Heart right ventricle (tissue), 16 donors: ENCODE results near the gene RAB18. TPM values are rescaled to one million over a fixed set of nuclear protein-coding genes. Genes with fewer than 3 reads are reported as not detected.
"Not testable (repeated sequence)": the region's sequence is repeated elsewhere in the genome, so short reads cannot be mapped to it uniquely, and the experiment has no call there.

Experiments used
- ATAC-seq, 8 donors: fragments of 200-7000 bp; cut with Tn5 transposase; one replicate each; pipeline ENCODE4 v1.9.1; 2020; ENCODE audit warnings: mild to moderate bottlenecking in 8 of 8, moderate library complexity in 8 of 8, moderate number of reproducible peaks in 1 of 8
- DNase-seq, 2 donors: peaks; one replicate each; pipeline ENCODE4 v3.0.0-alpha.2; 2020
- H3K27ac ChIP-seq, 10 donors: fragments of 200-600 bp; sonication (generic) in 2 of 10; one replicate each; pipeline versions ENCODE4 v1.5.0 to v1.8.0; 2020 to 2022; ENCODE audit warnings: mild to moderate bottlenecking in 3 of 10
- H3K27me3 ChIP-seq, 7 donors: fragments of 200-600 bp; one replicate each; pipeline ENCODE4 v1.8.0; 2021 to 2022; ENCODE audit warnings: mild to moderate bottlenecking in 2 of 7
- H3K36me3 ChIP-seq, 9 donors: fragments of 200-600 bp; sonication (generic) in 1 of 9; one replicate each; pipeline versions ENCODE4 v1.5.0 to v1.8.0; 2020 to 2022; ENCODE audit warnings: mild to moderate bottlenecking in 2 of 9
- H3K4me1 ChIP-seq, 9 donors: fragments of 200-600 bp; sonication (generic) in 1 of 9; one replicate each; pipeline versions ENCODE4 v1.5.0 to v1.8.0; 2020 to 2022; ENCODE audit warnings: mild to moderate bottlenecking in 4 of 9
- H3K4me3 ChIP-seq, 10 donors: fragments of 200-600 bp; sonication (generic) in 2 of 10; one replicate each; pipeline versions ENCODE4 v1.5.0 to v1.8.0; 2020 to 2022; ENCODE audit warnings: mild to moderate bottlenecking in 7 of 10, moderate library complexity in 2 of 10
- H3K9me3 ChIP-seq, 11 donors: fragments of 200-600 bp in 10 of 11; sonication (generic) in 2 of 11; one replicate each; pipeline versions ENCODE4 v1.5.0 to v1.8.0; 2013 to 2022; ENCODE audit warnings: mild to moderate bottlenecking in 2 of 11, control low read depth in 1 of 11, moderate library complexity in 1 of 11
- CTCF ChIP-seq, 9 donors: fragments of 200-600 bp; sonication (generic) in 2 of 9; IDR thresholded peaks; one replicate each; pipeline versions ENCODE4 v1.5.0 to v1.8.0; 2021 to 2022; ENCODE audit warnings: antibody characterized with exemption in 9 of 9, mild to moderate bottlenecking in 5 of 9, moderate library complexity in 1 of 9
- WGBS, 2 donors: extraction: QIAGEN DNeasy Blood & Tissue Kit; methylation state at CpG; one replicate each; pipeline ENCODE4 v1.1.7; 2013; ENCODE audit warnings: inconsistent platforms in 1 of 2; 5-methylcytosine and 5-hydroxymethylcytosine counted together
- intact Hi-C, 10 donors: fragments of 100-400 bp; cut with DNase I; formaldehyde crosslinking; loops; one replicate each; pipeline versions ENCODE4 v1.11.1 to v1.14.2; 2022
- polyA plus RNA-seq, 2 donors: library from polyadenylated mRNA; stranded (reverse); fragments of 200-250 nt; gene quantifications; one replicate each; pipeline ENCODE4 v1.2.3, GENCODE V29; 2013
- total RNA-seq, 10 donors: library from RNA; stranded (reverse); fragmentation: NEBNext Ultra II Directional in 3 of 10; extraction: Animal tissue kit (Norgen Biotek cat#: 25700) in 3 of 10; gene quantifications; one replicate each; pipeline versions ENCODE4 v1.2.1 to v1.2.4, GENCODE V29; 2021 to 2023
- donor health status: Arrhythmogenic right ventricular cardiomyopathy.
- donor health status: ischemic (EF 13 %, LVEDD 7.1; RV severe dilation, severe dysfunction).
- donor health status: healthy with polysubstance abuse.
- donor health status: DM: no; HTN: yes; CAD: no.
- donor health status: DM: no; HTN: no; CAD: no.
- donor health status: ischemic (EF 25% LVEDD 6.9; RV normal size, moderate dysfunction).
- donor health status: ischemic (EF 25% LVEDD 5.7; RV mildly dilated, moderate dysfunction).
- donor health status: healthy.
- donor health status: DM: yes; HTN: yes; CAD: no.
- donor health status: Ischemic cardiomyopathy.
- donor health status: ischemic (EF 35%, LVEDD 5.7; RV mildly dilated, moderate dysfunction).
- donor health status: nonischemic (EF 11% LVEDD 7.7; RV severe dilation, severe dysfunction).
- donor health status: DM: yes; HTN: yes; CAD: no.
- donor health status: PGD.
- donor health status: ischemic (EF 29% LVEDD 5.4; RV normal size, mild dysfunction).
- donor health status: nonischemic (EF 23%, LVEDD 6.1; RV moderate dilation, normal function).

RAB18 gene
- total and polyA plus RNA-seq, 12 donors = 19.3 to 157 (median 131) TPM

- H3K27me3 ChIP-seq = peaks cover 0 to 15% (median 0%) of the 10 kb centered on the region in 7 donors
- intact Hi-C loops = no loop called here
- 95 to 96% methylated on average over 1 of the region's 1 CpG for WGBS, 2 donors
- H3K4me1 ChIP-seq = peaks cover 0 to 3% (median 0%) of the 10 kb centered on the region in 9 donors
- no peak overlapping the region for H3K27ac ChIP-seq
- ATAC-seq = no peak
- no peaks in the 10 kb centered on the region for H3K9me3 ChIP-seq
- no peak for DNase-seq
- no peak for TF ChIP-seq CTCF (IDR thresholded peaks at IDR 0.05)
- no peak overlapping the region for H3K4me3 ChIP-seq
- no peaks in the 10 kb centered on the region for H3K36me3 ChIP-seq
Observed at GRCh38 chr10:27461312-27461711, 42.8 kb upstream of the RAB18 start.

- TF ChIP-seq CTCF (IDR thresholded peaks at IDR 0.05) = no peak
- H3K4me1 ChIP-seq = no peaks in the 10 kb centered on the region
- no peak overlapping the region for H3K4me3 ChIP-seq
- no peak for DNase-seq
- no peak for ATAC-seq
- no peaks in the 10 kb centered on the region for H3K9me3 ChIP-seq
- intact Hi-C loops = no loop called here
- H3K36me3 ChIP-seq = no peaks in the 10 kb centered on the region
- peak overlapping the region in 1 of 10 donors; percentile 75 for H3K27ac ChIP-seq
- WGBS, 2 donors = 38 to 44% methylated on average over 2 of the region's 2 CpGs
- H3K27me3 ChIP-seq = peaks cover 0 to 12% (median 0%) of the 10 kb centered on the region in 7 donors
Observed at GRCh38 chr10:27463961-27464360, 40.1 kb upstream of the RAB18 start.

DNA sequence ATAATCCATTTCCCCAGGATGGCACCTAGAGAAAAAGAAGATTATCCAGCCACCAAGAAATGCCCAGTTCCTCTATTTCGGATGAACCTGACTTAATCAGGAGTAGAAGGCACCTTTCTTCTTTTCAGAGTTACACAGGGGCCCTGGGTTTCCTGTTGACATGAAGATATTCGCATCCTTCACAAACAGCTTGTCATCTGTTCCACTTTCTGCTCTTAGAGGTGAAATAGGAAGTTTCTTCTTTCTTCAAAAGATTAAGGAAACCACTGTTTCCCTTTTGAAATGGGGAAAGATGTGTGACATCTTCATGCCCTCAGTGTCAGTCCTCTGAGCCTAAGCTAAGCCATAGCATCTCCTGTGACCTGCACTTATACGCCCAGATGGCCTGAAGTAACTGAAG is 39.1 kb upstream of the RAB18 start:
- DNase-seq (no peak), ATAC-seq (no peak)
- Histone ChIP-seq H3K36me3 (no peaks in the 10 kb centered on the region), H3K27me3 (peaks cover 0 to 9% (median 0%) of the 10 kb centered on the region in 7 donors), H3K4me1 (no peaks in the 10 kb centered on the region), H3K9me3 (no peaks in the 10 kb centered on the region), H3K4me3 (no peak overlapping the region), H3K27ac (peak overlapping the region in 1 of 10 donors; percentile 75)
- intact Hi-C loops = no loop called here
- no peak for TF ChIP-seq CTCF (IDR thresholded peaks at IDR 0.05)
- 63 to 71% methylated on average over 3 of the region's 3 CpGs for WGBS, 2 donors

GRCh38 chr10:27465596-27465995 is 38.5 kb upstream of the RAB18 start:
- WGBS, 2 donors = 78 to 89% methylated on average over 8 of the region's 9 CpGs
- H3K36me3 ChIP-seq, H3K4me1 ChIP-seq, H3K27me3 ChIP-seq, intact Hi-C loops, H3K27ac ChIP-seq, H3K9me3 ChIP-seq, DNase-seq, H3K4me3 ChIP-seq, ATAC-seq: not testable (repeated sequence)

DNA sequence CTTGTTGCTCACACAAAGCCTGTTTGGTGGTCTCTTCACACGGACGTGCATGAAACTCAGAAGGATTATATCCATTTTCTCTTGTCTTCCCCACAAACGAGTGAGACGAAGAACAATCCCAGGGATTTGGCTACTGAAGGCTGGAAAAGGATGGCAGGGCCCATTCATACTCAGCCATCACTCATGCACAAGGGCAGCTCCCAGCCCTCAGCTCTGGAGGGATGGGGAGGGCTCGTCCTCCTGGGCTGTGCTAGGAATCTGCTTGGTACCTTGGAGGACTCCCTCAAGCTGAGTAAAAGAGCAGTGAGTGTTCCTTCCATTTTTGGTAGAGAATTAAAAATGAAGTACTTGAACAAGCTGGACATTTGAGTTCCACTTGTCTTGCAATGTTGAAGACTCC is 33.2 kb upstream of the RAB18 start:
- intact Hi-C loops = no loop called here
- H3K27me3 ChIP-seq = peaks cover 0 to 8% (median 0%) of the 10 kb centered on the region in 7 donors
- H3K36me3 ChIP-seq = no peaks in the 10 kb centered on the region
- ATAC-seq (no peak), DNase-seq (no peak)
- TF ChIP-seq CTCF (IDR thresholded peaks at IDR 0.05) = no peak
- H3K4me1 ChIP-seq = no peaks in the 10 kb centered on the region
- no peaks in the 10 kb centered on the region for H3K9me3 ChIP-seq
- no peak overlapping the region for H3K4me3 ChIP-seq
- no peak overlapping the region for H3K27ac ChIP-seq
- WGBS, 2 donors = 57 to 69% methylated on average over 5 of the region's 5 CpGs
